Nephron (organoid): Measurements from ENCODE around the gene RNF138.

Source experiments
- H3K27ac Mint-ChIP-seq, 3 experiments: 2 replicates each; pipeline ENCODE4 v1.8.0; 2020; ENCODE audit warnings: mixed read lengths in 3 of 3, mild to moderate bottlenecking in 2 of 3, moderate library complexity in 1 of 3
- H3K27me3 Mint-ChIP-seq: 2 replicates; pipeline ENCODE4 v1.8.0; 2021; ENCODE audit warnings: low read depth, mild to moderate bottlenecking, moderate library complexity, mixed read lengths
- H3K36me3 Mint-ChIP-seq: 2 replicates; pipeline ENCODE4 v1.8.0; 2020; ENCODE audit warnings: low read depth, mixed read lengths
- H3K4me1 Mint-ChIP-seq: 2 replicates; pipeline ENCODE4 v1.8.0; 2020; ENCODE audit warnings: mixed read lengths
- H3K4me3 Mint-ChIP-seq, 3 experiments: 2 replicates each; pipeline ENCODE4 v1.8.0; 2020; ENCODE audit warnings: mild to moderate bottlenecking in 3 of 3, mixed read lengths in 3 of 3, moderate library complexity in 2 of 3
- H3K9me3 Mint-ChIP-seq: 2 replicates; pipeline ENCODE4 v1.8.0; 2020; ENCODE audit warnings: mixed read lengths
- TF ChIP-seq, protein P1 (sequence below), 3 experiments: fragments of 200-600 bp; sonication (generic); IDR thresholded peaks; one replicate each; pipeline ENCODE4 v1.5.0; 2021; ENCODE audit warnings: antibody characterized with exemption in 3 of 3; ENCODE audit not compliant: unreplicated experiment in 3 of 3

RNF138 gene

DNA sequence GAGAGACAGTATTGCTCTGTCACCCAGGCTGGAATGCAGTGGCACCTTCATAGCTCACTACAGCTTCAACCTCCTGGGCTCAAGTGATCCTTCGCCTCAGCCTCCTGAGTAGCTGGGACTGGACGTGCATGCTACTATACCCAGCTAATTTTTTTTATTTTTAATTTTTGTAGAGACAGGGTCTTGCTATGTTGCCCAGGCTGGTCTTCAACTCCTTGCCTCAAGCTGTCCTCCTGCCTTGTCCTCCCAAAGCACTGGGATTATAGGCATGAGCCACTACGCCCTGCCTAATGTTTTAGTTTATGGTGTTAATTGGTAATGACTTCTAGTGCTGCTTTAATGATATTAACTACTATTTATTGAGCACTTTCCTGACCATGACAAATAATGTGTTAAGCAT, 18.3 kb downstream of the RNF138 start:
- Mint-ChIP-seq H3K36me3 (peaks cover 40% of the 10 kb centered on the region), H3K4me1 (no peaks in the 10 kb centered on the region), H3K9me3 (no peaks in the 10 kb centered on the region), H3K4me3 (no peak overlapping the region), H3K27ac (no peak overlapping the region), H3K27me3 (no peaks in the 10 kb centered on the region)
- TF ChIP-seq, protein P1, sequence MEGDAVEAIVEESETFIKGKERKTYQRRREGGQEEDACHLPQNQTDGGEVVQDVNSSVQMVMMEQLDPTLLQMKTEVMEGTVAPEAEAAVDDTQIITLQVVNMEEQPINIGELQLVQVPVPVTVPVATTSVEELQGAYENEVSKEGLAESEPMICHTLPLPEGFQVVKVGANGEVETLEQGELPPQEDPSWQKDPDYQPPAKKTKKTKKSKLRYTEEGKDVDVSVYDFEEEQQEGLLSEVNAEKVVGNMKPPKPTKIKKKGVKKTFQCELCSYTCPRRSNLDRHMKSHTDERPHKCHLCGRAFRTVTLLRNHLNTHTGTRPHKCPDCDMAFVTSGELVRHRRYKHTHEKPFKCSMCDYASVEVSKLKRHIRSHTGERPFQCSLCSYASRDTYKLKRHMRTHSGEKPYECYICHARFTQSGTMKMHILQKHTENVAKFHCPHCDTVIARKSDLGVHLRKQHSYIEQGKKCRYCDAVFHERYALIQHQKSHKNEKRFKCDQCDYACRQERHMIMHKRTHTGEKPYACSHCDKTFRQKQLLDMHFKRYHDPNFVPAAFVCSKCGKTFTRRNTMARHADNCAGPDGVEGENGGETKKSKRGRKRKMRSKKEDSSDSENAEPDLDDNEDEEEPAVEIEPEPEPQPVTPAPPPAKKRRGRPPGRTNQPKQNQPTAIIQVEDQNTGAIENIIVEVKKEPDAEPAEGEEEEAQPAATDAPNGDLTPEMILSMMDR (IDR thresholded peaks at IDR 0.05; ENCODE audit: unreplicated experiment in 3 of 3): no peak

DNA sequence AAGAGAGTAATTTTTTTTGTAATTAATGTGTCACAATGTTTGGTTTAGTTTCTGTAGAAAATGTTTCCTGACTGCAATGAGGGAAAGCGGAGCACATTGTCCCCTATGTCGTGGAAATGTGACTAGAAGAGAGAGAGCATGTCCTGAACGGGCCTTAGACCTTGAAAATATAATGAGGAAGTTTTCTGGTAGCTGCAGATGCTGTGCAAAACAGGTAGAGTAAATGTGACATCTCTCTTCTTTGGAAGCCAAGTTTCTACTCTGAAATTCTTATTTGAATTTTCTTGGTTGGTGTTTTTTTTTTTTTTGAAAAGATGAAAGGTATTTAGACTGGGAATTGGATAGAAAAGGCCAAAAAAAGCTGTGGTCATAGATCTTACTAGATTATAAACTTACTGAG, 20.0 kb downstream of the RNF138 start:
- H3K27ac Mint-ChIP-seq: peak overlapping the region in 1 of 3 experiments; percentile 53
- TF ChIP-seq, protein P1 (IDR thresholded peaks at IDR 0.05; ENCODE audit: unreplicated experiment in 3 of 3): no peak
- no peak overlapping the region for H3K4me3 Mint-ChIP-seq
- H3K27me3 Mint-ChIP-seq: no peaks in the 10 kb centered on the region
- peaks cover 45% of the 10 kb centered on the region for H3K36me3 Mint-ChIP-seq
- no peaks in the 10 kb centered on the region for H3K4me1 Mint-ChIP-seq
- no peaks in the 10 kb centered on the region for H3K9me3 Mint-ChIP-seq

DNA sequence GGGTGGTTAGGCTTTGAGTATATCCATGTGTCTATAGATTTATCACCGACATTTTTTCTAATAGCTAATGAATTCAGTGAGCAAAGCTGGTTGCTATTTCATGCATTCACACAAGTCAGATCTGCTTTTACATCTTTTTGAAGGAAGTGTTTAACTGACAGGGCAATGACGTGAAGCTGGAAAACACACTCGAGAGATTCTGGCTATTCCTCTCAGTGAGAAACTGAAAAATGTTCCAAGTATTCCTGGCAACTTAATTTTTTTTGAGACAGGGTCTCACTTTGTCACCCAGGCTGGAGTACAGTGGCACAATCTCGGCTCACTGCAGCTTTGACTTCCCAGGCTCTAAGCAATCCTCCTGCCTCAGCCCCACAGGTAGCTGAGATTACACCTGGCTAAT, 21.2 kb downstream of the RNF138 start:
- no peak overlapping the region for H3K4me3 Mint-ChIP-seq
- H3K4me1 Mint-ChIP-seq: peaks cover 8% of the 10 kb centered on the region
- no peaks in the 10 kb centered on the region for H3K27me3 Mint-ChIP-seq
- peaks cover 52% of the 10 kb centered on the region for H3K36me3 Mint-ChIP-seq
- H3K27ac Mint-ChIP-seq: peak overlapping the region in 2 of 3 experiments; percentile 14 to 24
- H3K9me3 Mint-ChIP-seq: no peaks in the 10 kb centered on the region
- TF ChIP-seq, protein P1 (IDR thresholded peaks at IDR 0.05; ENCODE audit: unreplicated experiment in 3 of 3): no peak

DNA sequence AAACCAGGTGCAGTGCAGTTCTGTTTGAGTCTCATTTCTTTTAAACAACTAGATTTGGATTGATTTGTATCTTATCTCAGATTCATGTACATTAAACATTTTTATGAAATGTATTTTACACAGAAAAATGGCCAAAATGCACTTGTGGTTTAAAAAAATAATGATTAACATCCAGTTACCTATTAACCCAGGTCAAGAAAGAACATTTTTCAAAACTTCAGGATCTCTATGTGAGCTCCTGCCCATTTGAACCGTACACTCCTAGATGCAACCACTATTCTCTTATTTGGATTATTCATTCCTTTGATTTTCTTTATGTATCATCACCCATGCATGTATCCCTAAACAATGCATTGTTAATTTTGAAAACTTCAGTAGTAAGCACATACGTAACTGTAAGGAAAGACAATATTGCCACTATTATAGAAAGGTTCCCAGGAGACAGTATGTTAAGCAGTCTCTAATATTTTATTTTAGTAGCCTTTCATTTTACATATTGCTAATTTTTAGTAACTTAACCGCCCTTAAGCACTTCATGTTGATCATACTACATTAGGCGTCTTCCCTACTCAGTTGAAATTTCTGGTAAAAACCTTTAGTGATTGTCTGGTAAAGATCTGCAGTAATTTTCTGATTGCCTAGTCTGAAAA, 22.7 kb downstream of the RNF138 start:
- Mint-ChIP-seq H3K4me3 (no peak overlapping the region), H3K4me1 (peaks cover 9% of the 10 kb centered on the region), H3K27ac (peak overlapping the region; percentile 33 to 78 (median 57)), H3K9me3 (no peaks in the 10 kb centered on the region), H3K36me3 (peaks cover 55% of the 10 kb centered on the region), H3K27me3 (no peaks in the 10 kb centered on the region)
- TF ChIP-seq, protein P1 (IDR thresholded peaks at IDR 0.05; ENCODE audit: unreplicated experiment in 3 of 3): no peak

DNA sequence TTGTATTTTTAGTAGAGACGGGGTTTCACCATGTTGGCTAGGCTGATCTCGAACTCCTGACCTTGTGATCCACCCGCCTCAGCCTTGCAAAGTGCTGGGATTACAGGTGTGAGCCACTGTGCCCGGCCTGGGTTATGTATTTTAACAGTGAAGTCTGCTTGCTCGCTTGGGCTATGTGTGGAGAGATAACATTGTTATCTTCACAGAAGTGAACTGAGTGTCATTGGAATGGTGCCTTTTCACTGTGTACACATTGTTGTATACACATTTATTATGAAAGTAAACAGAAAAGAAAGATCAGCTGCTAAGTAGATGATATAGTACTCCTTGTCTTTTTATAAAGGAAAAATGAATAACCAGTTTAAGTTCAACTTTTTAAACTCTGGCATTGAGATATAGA, 30.4 kb downstream of the RNF138 start:
- H3K27me3 Mint-ChIP-seq: no peaks in the 10 kb centered on the region
- no peak overlapping the region for H3K27ac Mint-ChIP-seq
- H3K4me1 Mint-ChIP-seq: peaks cover 8% of the 10 kb centered on the region
- H3K36me3 Mint-ChIP-seq: peaks cover 55% of the 10 kb centered on the region
- TF ChIP-seq, protein P1 (IDR thresholded peaks at IDR 0.05; ENCODE audit: unreplicated experiment in 3 of 3): no peak
- H3K4me3 Mint-ChIP-seq: no peak overlapping the region
- H3K9me3 Mint-ChIP-seq: no peaks in the 10 kb centered on the region

DNA sequence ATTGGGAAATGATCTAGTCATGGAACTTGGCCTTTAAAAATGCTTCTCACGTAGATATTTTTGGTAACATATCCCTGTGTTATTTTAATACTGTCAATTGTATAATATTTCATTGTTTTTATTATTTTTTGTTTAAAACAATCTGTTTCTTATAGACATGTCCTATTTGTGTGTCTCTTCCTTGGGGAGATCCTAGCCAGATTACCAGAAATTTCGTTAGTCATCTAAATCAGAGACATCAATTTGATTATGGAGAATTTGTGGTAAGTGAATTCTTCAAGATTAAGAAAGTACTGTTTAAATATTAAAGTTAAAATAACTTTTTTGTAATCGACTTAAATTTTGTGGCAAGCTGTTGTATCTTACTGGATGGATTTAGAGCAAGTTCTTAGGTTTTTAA, 34.9 kb downstream of the RNF138 start:
- Mint-ChIP-seq H3K4me1 (no peaks in the 10 kb centered on the region), H3K27ac (no peak overlapping the region)

More for the DNA sequence above, 34.9 kb downstream of the RNF138 start:
- TF ChIP-seq, protein P1 (IDR thresholded peaks at IDR 0.05; ENCODE audit: unreplicated experiment in 3 of 3): no peak
- Mint-ChIP-seq H3K36me3 (peaks cover 46% of the 10 kb centered on the region), H3K4me3 (no peak overlapping the region), H3K9me3 (no peaks in the 10 kb centered on the region), H3K27me3 (no peaks in the 10 kb centered on the region)
